ENCODE results near the gene DOCK7. TPM values are rescaled to one million over a fixed set of nuclear protein-coding genes. Genes with fewer than 3 reads are reported as not detected.

Gene DOCK7
- polyA plus RNA-seq, 1 of the 3 experiments (the other 2 are of a cell fraction) = 27.6 TPM

DNA sequence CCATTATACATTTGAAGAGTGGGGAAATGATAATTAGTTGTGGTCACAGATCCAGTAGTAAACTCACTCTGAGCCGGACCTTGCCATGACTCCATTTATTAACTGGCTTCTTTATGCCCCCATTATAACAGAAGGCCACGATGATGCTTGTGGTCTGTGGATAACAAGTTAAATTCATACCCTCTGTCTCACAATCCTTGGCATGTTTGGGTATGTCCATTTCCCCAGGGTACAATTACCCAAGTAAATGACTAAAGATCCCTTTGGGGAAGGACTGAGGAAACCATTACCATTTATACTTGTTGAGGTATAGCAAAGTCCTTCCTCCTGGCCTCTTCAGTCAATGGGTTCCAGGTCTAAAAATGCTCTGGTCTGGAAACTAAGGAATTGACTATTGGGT, 258.6 kb downstream of the DOCK7 start:
- Histone ChIP-seq H3K9ac (no peak overlapping the region), H3K4me1 (ENCODE audit: control insufficient read depth in 1 of 2, insufficient read depth in 2 of 2, low read depth in 1 of 2, low read length in 1 of 2) (no peaks in the 10 kb centered on the region; a peak in 1 of 4 replicates)

More for the DNA sequence above, 258.6 kb downstream of the DOCK7 start:
- H3K4me2 ChIP-seq = no peak overlapping the region
- no peaks in the 10 kb centered on the region for H3K79me2 ChIP-seq (ENCODE audit: insufficient read depth)
- no peak overlapping the region for H3K4me3 ChIP-seq (ENCODE audit: low read depth in 2 of 2, low read length in 1 of 2)
- H3K27ac ChIP-seq (ENCODE audit: low read depth in 2 of 2, low read length in 1 of 2) = no peak overlapping the region
- no peaks in the 10 kb centered on the region for H3K9me3 ChIP-seq
- H3F3A ChIP-seq (replicated peaks; ENCODE audit: insufficient read depth) = peaks cover 2% of the 10 kb centered on the region
- TF ChIP-seq RFX5 (IDR thresholded peaks at IDR 0.05; ENCODE audit: low read length) (no peak), ZBTB33 (IDR thresholded peaks at IDR 0.05; ENCODE audit: borderline replicate concordance, low read depth) (no peak), USF2 (IDR thresholded peaks at IDR 0.05; ENCODE audit: borderline replicate concordance, low read depth, low read length) (no peak), ELF1 (IDR thresholded peaks at IDR 0.05) (no peak), JUND (IDR thresholded peaks at IDR 0.05) (no peak), PBX3 (IDR thresholded peaks at IDR 0.05) (no peak), TAF1 (IDR thresholded peaks at IDR 0.05; ENCODE audit: borderline replicate concordance, low read depth, low read length) (no peak), EP300 (IDR thresholded peaks at IDR 0.05; ENCODE audit: borderline replicate concordance in 1 of 2, low read depth in 1 of 2, low read length in 1 of 2) (no peak), EZH2phosphoT487 (IDR thresholded peaks at IDR 0.05; ENCODE audit: borderline replicate concordance, low read depth) (no peak), RXRA (IDR thresholded peaks at IDR 0.05; ENCODE audit: borderline replicate concordance, low read depth) (no peak), FOXM1 (IDR thresholded peaks at IDR 0.05; ENCODE audit: low read depth) (no peak), MAX (IDR thresholded peaks at IDR 0.05; ENCODE audit: low read depth) (no peak), SMC3 (IDR thresholded peaks at IDR 0.05; ENCODE audit: low read depth, low read length) (no peak), POLR2AphosphoS5 (IDR thresholded peaks at IDR 0.05; ENCODE audit: low read depth, low read length) (no peak), NRF1 (IDR thresholded peaks at IDR 0.05; ENCODE audit: low read depth, low read length) (no peak)
- TF ChIP-seq, protein P1, sequence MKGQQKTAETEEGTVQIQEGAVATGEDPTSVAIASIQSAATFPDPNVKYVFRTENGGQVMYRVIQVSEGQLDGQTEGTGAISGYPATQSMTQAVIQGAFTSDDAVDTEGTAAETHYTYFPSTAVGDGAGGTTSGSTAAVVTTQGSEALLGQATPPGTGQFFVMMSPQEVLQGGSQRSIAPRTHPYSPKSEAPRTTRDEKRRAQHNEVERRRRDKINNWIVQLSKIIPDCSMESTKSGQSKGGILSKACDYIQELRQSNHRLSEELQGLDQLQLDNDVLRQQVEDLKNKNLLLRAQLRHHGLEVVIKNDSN (IDR thresholded peaks at IDR 0.05; ENCODE audit: borderline replicate concordance, low read depth) = no peak
- TF ChIP-seq, protein P2, sequence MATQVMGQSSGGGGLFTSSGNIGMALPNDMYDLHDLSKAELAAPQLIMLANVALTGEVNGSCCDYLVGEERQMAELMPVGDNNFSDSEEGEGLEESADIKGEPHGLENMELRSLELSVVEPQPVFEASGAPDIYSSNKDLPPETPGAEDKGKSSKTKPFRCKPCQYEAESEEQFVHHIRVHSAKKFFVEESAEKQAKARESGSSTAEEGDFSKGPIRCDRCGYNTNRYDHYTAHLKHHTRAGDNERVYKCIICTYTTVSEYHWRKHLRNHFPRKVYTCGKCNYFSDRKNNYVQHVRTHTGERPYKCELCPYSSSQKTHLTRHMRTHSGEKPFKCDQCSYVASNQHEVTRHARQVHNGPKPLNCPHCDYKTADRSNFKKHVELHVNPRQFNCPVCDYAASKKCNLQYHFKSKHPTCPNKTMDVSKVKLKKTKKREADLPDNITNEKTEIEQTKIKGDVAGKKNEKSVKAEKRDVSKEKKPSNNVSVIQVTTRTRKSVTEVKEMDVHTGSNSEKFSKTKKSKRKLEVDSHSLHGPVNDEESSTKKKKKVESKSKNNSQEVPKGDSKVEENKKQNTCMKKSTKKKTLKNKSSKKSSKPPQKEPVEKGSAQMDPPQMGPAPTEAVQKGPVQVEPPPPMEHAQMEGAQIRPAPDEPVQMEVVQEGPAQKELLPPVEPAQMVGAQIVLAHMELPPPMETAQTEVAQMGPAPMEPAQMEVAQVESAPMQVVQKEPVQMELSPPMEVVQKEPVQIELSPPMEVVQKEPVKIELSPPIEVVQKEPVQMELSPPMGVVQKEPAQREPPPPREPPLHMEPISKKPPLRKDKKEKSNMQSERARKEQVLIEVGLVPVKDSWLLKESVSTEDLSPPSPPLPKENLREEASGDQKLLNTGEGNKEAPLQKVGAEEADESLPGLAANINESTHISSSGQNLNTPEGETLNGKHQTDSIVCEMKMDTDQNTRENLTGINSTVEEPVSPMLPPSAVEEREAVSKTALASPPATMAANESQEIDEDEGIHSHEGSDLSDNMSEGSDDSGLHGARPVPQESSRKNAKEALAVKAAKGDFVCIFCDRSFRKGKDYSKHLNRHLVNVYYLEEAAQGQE (IDR thresholded peaks at IDR 0.05; ENCODE audit: low read depth, low read length) = no peak
- H4K20me1 ChIP-seq (ENCODE audit: insufficient read depth) = no peaks in the 10 kb centered on the region
- no peaks in the 10 kb centered on the region for H3K36me3 ChIP-seq (replicated peaks in 1 of 2; ENCODE audit: control insufficient read depth in 1 of 2, insufficient read depth in 2 of 2, low read length in 1 of 2)
- ChIA-PET POLR2A (no interaction called here), CTCF (interaction anchor here (1.5 kb wide), 1 partner anchor 254 kb away, joined by 4 read pairs; no protein-coding TSS in a partner anchor)
- WGBS (ENCODE audit: low lambda C conversion rate) = 47% methylated on average over 2 of the region's 2 CpGs
- H3K9me2 ChIP-seq = no peaks in the 10 kb centered on the region
- H3K27me3 ChIP-seq (ENCODE audit: insufficient read depth) = no peaks in the 10 kb centered on the region
- H2AFZ ChIP-seq (ENCODE audit: low read depth) = no peak overlapping the region
- DNase-seq = no peak

Measured in SK-N-SH (cell line).